Measurements from ENCODE around the gene TMTC4. TPM values are rescaled to one million over a fixed set of nuclear protein-coding genes. Genes with fewer than 3 reads are reported as not detected.
"Not testable (repeated sequence)": the region's sequence is repeated elsewhere in the genome, so short reads cannot be mapped to it uniquely, and the experiment has no call there.

Gene TMTC4
- total RNA-seq, 1 experiment from 2014 or later = 17.8 TPM

DNA sequence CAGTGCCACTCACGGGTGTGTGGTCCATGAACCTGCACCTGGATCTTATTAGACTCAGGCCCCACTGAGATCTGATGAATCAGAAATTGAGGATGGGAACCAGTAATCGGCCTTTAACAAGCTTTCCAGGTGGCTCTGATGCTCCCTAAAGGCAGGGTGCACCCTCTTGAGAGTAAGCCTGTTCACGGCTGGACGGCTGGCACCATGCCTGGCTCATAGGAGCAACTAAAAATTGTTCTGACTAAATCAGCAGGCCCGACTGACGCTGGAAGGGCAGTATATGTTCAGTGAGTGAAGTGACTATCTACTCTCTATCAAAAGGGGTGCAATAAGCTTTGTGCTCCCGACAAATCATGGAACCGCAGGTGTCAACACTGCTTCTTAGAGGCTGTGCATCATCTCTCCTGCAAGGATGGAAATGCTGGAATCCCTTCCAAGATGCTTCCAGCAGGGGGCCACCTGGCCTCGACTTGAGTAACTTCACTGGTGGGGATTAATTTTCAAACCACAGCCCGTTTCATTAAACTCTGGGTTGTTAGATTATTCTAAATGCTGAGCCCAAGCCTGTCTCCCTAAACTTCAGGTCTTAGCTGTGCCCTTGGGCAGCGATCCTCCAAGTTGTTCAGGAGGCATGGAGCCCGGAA lies 28.4 kb downstream of the TMTC4 start:
- in situ Hi-C loops (cut with HindIII; ENCODE audit: low pct_unique_long_range_greater_than_20kb, low sequenced_read_pairs) = no loop called here
- DNase-seq (ENCODE audit: low read depth, low spot score) = peak; percentile 58

DNA sequence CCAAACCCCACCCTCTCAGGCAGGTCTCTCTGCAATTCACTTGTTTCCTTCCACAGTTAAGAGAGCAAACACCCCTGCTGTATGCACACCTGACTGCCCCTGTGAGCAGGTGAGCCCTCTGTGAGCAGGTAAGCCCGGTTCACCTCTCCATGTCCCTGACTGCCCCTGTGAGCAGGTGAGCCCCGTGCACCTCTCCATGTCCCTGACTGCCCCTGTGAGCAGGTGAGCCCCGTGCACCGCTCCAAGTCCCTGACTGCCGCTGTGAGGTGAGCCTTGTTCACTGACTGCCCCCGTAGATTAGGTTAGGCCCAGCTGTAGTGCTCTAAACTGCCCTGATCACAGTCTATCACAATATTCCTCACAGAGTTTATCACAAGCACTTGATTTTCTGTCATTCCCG lies 29.2 kb downstream of the TMTC4 start:
- in situ Hi-C loops (cut with HindIII; ENCODE audit: low pct_unique_long_range_greater_than_20kb, low sequenced_read_pairs) = no loop called here
- no peak for DNase-seq (ENCODE audit: low read depth, low spot score)

DNA sequence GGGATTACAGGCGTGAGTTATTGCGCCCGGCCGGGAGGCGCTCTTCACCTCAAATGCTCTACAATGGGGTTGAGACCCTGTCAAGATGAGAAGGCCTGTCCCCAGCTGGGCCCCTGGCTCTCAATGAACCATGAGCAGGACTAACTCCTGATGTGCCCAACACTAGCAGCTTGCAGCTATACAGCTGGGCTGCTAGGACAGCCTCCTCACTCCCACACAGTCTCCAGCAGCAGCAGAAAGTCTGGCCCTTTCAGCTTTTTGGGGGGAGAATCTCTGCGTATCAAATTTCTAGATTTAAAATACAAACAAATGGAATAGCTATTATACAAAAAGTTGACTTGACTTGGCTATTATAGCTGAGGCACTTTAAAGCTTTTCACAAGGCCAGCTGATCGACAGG lies 30.2 kb downstream of the TMTC4 start:
- in situ Hi-C loops (cut with HindIII; ENCODE audit: low pct_unique_long_range_greater_than_20kb, low sequenced_read_pairs) = no loop called here
- DNase-seq (ENCODE audit: low read depth, low spot score) = no peak

- in situ Hi-C loops (cut with HindIII; ENCODE audit: low pct_unique_long_range_greater_than_20kb, low sequenced_read_pairs) = no loop called here
- DNase-seq (ENCODE audit: low read depth, low spot score) = no peak
Measured at GRCh38 chr13:100637796-100638195, 36.8 kb downstream of the TMTC4 start.

GRCh38 chr13:100637380-100637779 lies 37.2 kb downstream of the TMTC4 start:
- in situ Hi-C loops (cut with HindIII; ENCODE audit: low pct_unique_long_range_greater_than_20kb, low sequenced_read_pairs) = no loop called here
- DNase-seq (ENCODE audit: low read depth, low spot score) = no peak

GRCh38 chr13:100636441-100636840 lies 38.2 kb downstream of the TMTC4 start:
- DNase-seq (ENCODE audit: low read depth, low spot score) = peak; percentile 21

GRCh38 chr13:100636004-100636403 lies 38.6 kb downstream of the TMTC4 start:
- in situ Hi-C loops (cut with HindIII; ENCODE audit: low pct_unique_long_range_greater_than_20kb, low sequenced_read_pairs) = no loop called here
- no peak for DNase-seq (ENCODE audit: low read depth, low spot score)

More at GRCh38 chr13:100636441-100636840, 38.2 kb downstream of the TMTC4 start:
- in situ Hi-C loops (cut with HindIII; ENCODE audit: low pct_unique_long_range_greater_than_20kb, low sequenced_read_pairs) = no loop called here

GRCh38 chr13:100634696-100635095 lies 39.9 kb downstream of the TMTC4 start:
- in situ Hi-C loops (cut with HindIII; ENCODE audit: low pct_unique_long_range_greater_than_20kb, low sequenced_read_pairs) = no loop called here
- no peak for DNase-seq (ENCODE audit: low read depth, low spot score)

DNA sequence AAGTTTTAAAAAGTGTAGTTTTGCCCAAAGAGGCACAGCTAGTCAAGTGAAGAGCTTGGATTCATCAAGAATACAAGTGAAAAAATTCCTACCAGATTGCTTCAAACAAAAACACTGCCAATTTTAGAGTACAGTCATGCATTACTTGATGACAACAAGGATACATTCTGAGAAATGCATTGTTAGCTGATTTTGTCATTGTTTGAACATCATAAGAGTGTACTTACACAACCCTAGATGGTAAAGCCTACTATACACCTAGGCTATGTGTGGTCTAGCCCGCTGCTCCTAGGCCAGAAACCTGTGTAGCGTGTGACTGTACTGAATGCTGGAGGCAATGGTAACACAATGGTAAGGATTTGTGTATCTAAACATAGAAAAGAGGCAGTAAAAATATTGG lies 41.1 kb downstream of the TMTC4 start:
- in situ Hi-C loops (cut with HindIII; ENCODE audit: low pct_unique_long_range_greater_than_20kb, low sequenced_read_pairs) = no loop called here
- no peak for DNase-seq (ENCODE audit: low read depth, low spot score)

GRCh38 chr13:100630555-100630954 lies 44.0 kb downstream of the TMTC4 start:
- in situ Hi-C loops (cut with HindIII; ENCODE audit: low pct_unique_long_range_greater_than_20kb, low sequenced_read_pairs) = no loop called here
- DNase-seq (ENCODE audit: low read depth, low spot score) = no peak

- DNase-seq (ENCODE audit: low read depth, low spot score) = no peak
Measured at GRCh38 chr13:100627120-100627519, 47.5 kb downstream of the TMTC4 start.

DNA sequence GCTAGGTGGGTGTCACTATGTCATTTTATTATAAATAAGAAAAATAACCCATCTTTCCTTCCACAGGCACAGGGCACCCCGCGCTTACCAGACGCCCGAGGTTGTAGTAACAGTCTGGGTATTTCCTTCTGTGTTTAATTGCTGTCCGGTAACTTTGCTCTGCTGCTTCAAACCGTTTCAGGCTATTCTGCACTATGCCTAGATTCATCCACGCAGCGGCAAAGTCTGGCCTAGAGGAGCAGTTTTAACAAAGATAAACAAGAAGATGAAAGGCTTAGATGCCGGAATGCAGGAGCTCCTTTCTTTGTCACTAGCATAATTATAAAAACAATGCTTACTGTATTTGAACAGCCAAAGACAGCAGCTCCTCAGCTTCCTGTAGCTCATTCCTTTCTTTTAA lies 49.1 kb downstream of the TMTC4 start:
- DNase-seq (ENCODE audit: low read depth, low spot score) = no peak
- in situ Hi-C loops (cut with HindIII; ENCODE audit: low pct_unique_long_range_greater_than_20kb, low sequenced_read_pairs) = no loop called here

More at GRCh38 chr13:100627120-100627519, 47.5 kb downstream of the TMTC4 start:
- in situ Hi-C loops (cut with HindIII; ENCODE audit: low pct_unique_long_range_greater_than_20kb, low sequenced_read_pairs) = no loop called here

DNA sequence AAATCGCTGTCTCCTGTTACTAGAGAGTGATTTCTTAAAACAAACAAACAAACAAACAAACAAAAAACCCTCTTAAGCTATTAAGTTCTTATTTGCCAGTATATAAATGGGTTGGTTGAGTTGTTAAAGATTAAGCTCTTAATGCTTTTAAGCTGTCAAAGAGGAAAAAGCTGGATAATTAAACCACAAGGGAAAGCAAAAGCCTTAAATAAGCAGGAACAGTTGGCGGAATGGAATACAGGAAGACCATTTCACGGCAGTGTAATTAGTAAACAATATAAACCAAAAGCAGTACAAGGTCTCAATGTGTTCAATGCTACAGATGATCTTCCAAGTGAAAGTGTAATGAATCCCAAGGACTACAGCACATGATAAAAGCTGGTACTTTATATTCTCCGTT lies 53.8 kb downstream of the TMTC4 start:
- in situ Hi-C loops (cut with HindIII; ENCODE audit: low pct_unique_long_range_greater_than_20kb, low sequenced_read_pairs) = no loop called here

DNA sequence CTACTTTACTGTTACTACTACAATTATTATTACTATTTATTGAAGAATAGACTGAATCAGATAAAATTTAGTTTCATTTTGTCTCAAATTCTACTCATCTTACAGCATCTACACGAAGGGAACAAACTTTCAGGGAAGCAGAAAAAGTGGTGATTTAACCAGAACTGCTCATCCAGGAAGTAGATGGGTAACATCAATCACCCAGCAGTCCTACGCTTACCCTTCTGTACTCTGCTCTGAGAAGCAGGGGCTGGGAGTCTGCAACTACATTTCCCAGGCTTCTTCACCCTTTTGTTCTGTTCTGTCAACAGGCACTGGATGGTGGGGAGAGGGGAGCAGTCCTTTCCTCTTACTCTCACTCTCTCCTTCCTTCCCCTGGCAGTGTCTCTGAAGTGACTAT lies 54.7 kb downstream of the TMTC4 start:
- no peak for DNase-seq (ENCODE audit: low read depth, low spot score)
- in situ Hi-C loops (cut with HindIII; ENCODE audit: low pct_unique_long_range_greater_than_20kb, low sequenced_read_pairs) = no loop called here

More for the DNA sequence above, 53.8 kb downstream of the TMTC4 start:
- no peak for DNase-seq (ENCODE audit: low read depth, low spot score)

GRCh38 chr13:100618897-100619296 lies 55.7 kb downstream of the TMTC4 start:
- DNase-seq (ENCODE audit: low read depth, low spot score); in situ Hi-C loops (cut with HindIII; ENCODE audit: low pct_unique_long_range_greater_than_20kb, low sequenced_read_pairs): not testable (repeated sequence)

- in situ Hi-C loops (cut with HindIII; ENCODE audit: low pct_unique_long_range_greater_than_20kb, low sequenced_read_pairs) = no loop called here
Measured at GRCh38 chr13:100613031-100613430, 61.6 kb downstream of the TMTC4 start.

GRCh38 chr13:100611678-100612492 lies 62.7 kb downstream of the TMTC4 start:
- no peak for DNase-seq (ENCODE audit: low read depth, low spot score)
- in situ Hi-C loops (cut with HindIII; ENCODE audit: low pct_unique_long_range_greater_than_20kb, low sequenced_read_pairs) = no loop called here

More at GRCh38 chr13:100613031-100613430, 61.6 kb downstream of the TMTC4 start:
- no peak for DNase-seq (ENCODE audit: low read depth, low spot score)

- in situ Hi-C loops (cut with HindIII; ENCODE audit: low pct_unique_long_range_greater_than_20kb, low sequenced_read_pairs) = no loop called here
- DNase-seq (ENCODE audit: low read depth, low spot score) = no peak
Measured at GRCh38 chr13:100610391-100611347, 63.9 kb downstream of the TMTC4 start.

All from SK-MEL-5 (cell line).